NOMO-1 treated with DMSO at 0.1 percent for 48 hours (cell line): Measurements from ENCODE around the gene SH3PXD2A.

Experiments
- DNase-seq: peaks from one replicate; lab custom pipeline; 2025; ENCODE audit not compliant: unreplicated experiment; lab: John Stamatoyannopoulos, UW

Gene SH3PXD2A

DNA sequence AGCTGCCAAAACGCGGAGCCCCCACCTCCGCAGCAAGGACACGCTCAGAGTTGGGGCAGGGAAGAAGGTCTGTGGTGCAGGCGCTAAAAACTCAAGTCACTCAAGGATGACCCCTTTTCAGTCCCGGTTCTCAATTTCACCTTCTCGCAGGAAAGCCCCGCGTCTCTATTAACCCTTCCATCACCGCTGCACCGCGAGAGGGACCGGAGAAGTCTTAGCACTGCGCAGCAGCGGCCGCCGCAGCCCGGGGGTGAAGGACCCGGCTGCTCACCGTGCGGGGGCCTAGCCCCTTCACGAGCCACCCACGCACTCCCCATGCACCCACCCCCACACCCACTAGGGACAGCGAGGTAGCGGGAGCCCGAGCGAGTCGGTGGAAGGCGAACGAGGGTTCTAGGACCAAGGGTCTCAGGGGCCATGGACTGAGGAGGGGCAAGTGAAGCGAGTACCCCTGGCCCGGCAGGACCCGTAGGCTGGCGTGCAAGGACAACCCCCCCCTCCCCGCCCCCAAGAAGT lies 162.9 kb downstream of the SH3PXD2A start:
- DNase-seq = no peak

DNA sequence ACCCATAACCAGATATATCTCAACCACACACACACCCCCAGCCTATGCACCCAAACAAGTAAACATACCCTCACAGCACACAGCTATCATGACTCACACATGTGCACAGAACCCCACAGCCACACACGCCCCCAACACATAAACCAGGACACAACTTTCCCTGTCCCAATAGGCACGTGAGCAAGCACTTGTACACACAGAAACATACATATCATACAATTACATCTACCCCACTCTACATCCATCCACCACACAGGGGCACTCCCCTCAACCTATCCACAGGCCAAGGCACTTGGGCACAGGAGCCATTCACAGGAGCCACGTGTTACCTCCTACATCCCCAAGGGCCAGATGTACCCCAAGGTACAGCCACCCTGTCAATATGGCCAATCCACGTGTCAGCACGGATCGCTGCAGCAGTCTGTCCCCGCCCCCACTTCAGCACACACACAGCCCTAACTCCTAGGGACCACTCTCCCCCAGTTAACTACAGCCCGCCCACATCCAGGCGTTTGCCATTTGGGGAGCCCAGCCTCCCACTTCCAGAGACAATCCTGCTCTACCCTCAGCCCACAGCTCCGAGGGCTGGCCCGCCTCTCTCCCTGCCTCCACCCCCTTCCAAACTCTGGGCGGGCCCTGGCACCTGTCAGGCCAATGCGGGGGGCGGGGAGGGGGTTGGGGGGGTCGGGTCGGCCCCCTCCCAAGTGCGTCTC lies 163.5 kb downstream of the SH3PXD2A start:
- DNase-seq = no peak

DNA sequence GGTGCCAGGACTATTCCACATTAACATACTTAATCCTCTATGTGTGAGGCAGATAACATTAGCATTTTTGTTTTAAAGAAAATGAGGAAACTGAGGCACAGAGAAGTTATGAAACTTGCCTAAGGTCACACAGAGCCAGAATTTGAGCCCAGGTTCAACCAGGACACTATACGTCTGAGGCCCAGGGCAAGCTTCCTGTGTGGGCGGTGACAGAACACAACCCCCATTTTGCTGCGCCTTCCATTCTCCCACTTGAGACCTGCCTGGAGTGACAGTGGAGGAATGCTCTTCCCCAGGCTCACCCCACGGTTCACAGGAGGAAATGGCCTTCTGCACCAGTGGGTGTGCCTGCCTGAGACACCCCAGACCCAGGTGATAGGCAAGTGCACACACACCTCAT lies 164.1 kb downstream of the SH3PXD2A start:
- DNase-seq = no peak

DNA sequence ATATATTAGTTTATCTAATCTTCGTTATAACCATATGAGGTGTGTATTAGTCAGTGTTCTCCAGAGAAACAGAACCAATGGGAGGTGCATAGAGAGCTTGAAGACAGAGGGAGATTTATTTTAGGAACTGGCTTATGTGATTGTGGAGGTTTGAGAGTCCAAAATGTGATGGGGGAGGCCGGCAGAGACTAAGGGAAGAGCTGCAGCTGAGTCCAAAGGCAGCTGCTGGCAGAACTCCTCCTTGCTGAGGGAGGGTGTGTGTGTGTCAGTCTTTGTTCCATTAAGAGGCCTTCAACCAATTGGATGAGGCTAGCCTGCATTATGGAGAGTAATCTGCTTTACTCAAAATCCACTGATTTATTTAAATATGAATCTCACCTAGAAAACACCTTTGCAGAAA lies 165.1 kb downstream of the SH3PXD2A start:
- no peak for DNase-seq

DNA sequence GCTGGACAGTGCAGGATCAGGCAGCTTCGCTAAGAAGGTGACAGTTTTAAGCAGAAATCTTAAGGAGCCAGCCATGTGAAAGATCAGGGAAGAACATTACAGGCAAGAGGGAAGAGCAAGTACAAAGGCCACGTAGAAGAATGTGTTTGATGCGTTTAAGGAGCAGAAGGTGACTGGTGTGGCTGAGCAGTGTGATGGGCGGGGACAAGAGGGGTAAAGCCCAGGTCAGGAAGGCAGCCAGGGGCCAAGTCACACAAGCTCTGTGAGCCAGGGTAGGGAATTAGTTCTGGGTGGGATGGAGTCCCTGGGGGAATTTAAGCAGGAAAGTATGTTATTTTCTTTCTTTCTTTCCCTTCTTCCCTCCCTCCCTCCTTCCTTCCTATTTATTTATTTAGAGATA lies 166.9 kb downstream of the SH3PXD2A start:
- no peak for DNase-seq

DNA sequence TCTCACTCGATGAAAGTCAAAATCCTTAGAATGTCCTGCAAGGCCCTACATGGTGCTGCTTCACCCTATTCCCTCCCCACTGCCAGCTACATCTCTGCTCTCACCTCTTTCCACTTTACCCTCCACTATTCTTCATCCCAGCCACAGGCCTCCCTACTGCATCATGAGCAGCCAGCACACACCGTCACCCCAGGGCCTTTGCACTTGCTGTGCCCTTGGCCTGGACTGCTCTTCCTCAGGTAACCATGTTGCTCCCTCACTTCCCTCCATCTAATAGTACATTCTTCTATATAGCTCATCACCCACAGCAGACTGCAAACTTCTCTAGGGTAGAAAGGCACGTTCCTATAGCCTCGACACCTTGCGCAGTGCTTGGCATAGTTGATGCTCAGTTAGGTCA lies 167.7 kb downstream of the SH3PXD2A start:
- DNase-seq = no peak

DNA sequence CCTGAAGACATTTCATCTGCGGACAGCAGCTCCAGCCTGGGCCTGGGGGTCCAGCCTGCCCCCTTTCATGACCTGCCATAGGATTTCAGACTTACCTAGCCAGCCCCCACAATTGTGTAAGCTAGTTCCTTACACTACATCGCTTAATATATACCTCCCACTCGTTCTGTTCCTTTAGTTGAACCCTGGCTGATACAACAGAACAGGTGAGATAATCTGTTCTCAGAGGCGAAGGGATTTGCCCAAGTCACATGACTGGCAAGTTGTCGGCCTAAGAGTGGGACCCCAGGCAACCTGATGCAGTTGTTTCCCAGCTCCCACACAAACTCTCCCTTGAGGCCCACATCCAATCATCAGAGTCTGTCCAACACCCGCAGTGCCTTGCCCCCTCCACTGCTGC lies 168.2 kb downstream of the SH3PXD2A start:
- DNase-seq = no peak

DNA sequence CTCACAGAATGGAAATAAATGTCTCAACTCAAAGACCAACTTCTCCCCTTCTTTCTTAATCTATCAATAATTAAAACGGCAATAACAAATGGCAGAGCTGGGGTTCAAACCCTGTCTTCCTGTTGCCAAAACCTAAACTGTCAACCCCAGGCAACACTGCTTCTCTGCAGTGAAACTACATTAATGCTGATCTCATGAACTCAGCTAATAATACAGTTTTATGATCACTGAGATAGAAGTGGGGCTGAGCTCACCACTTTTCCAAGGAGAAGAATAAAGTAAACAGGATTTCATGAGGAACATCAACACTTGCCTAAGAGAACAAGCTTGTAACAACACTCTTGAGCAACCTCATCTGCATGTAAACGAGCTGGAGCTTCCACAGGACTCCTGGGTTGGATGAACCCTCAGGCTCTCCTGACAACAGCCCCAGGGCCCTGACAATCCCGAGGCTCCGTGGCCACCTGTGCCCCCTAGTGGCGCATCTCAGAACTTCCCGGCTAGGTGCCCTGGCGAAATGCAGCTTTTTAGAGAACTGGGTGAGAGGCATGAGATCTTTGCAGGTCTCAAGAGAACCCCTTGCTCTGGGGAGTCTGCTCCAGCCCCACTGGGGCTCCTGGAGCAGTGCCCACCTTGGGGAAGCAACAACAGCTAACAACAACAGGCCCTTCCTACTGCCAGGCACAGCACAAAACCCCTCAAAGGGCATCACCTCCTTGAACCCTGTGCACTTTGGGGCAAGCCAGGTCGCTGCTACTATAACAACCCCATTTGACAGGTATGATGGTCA lies 169.3 kb downstream of the SH3PXD2A start:
- DNase-seq = peak; percentile 52

DNA sequence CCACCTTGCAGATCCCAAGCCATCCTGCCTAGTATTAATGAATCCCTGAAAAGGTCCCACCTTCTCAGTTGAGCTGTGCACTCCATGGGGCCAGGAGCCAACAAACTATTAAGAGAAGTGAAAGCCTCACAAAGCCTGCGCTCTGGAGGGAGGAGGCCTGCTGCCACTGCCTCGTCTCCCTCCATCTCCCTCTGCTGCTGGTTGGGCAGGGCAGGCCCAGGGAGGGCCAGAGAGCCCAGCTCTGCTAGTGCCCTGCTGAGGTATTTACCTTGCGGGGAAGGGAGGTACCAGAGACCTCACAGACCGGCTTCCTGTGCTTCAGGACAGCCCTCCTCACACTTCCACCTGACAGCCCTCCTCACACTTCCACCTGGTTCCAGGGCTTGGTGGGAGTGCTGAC lies 171.5 kb downstream of the SH3PXD2A start:
- DNase-seq = no peak

DNA sequence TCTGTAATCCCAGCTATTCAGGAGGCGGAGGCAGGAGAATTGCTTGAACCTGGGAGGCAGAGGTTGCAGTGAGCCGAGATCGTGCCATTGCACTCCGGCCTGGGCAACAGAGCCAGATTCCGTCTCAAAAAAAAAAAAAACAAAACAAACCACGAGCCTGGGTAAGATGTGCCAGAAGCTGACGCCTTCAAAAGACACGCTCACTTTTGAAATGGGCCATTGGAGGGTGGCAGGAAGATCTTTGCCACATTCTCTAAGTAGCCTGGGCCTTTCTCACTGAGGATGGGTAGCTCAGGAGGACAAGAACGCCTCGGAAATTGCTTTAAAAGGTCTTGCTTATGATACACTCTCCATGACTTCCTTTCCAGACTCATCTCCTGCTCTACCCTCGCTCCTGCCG lies 172.7 kb downstream of the SH3PXD2A start:
- DNase-seq = no peak

DNA sequence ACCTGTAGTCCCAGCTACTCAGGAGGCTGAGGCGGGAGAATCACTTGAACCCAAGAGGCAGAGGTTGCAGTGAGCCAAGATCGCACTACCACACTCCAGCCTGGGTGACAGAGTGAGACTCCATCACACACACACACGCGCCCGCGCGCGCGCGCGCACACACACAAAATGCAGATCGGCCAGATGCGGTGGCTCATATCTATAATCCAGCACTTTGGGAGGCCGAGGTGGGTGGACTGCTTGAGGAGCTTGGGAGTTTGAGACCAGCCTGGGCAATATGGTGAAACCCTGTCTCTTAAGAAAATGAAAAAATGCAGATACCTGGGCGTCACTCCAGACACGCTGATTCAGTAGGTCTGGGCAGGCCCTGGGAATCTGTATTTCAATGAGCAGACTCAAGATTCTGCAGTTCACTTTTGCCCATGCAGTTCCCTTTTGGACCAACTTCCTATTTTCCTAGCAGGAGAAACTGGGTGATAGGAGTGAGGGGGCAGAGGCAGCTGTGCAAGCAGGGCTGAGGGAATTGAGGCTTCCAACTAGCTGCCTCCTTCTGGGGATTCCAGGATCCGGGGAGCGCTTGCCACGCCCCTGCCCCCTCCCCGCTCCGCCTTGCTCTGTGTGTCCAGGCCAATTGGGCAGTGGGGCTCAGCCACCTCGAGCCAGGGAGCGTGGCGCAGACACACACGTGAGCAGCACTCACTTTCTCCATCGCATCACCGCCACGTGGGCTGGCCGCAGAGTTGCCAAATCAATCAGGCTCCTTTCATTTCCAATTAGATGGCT lies 173.6 kb downstream of the SH3PXD2A start:
- no peak for DNase-seq

DNA sequence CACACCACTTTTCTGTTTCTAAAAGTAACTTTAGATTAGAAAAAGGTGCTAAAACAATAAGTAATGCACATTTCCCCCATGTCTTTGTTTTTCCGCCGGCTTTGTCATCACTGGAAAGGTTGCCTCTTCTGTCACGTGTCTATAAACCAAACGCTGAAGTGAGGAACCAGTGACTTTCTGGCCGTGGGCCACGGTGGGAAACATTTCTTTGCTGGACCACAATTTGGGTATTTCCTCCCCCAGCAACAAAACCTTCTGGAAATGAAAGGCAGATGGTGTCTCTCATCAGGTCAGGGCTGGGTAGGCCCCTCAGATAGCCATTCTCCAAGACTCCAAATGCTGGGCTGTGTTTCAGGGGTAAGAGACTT lies 174.5 kb downstream of the SH3PXD2A start:
- no peak for DNase-seq

DNA sequence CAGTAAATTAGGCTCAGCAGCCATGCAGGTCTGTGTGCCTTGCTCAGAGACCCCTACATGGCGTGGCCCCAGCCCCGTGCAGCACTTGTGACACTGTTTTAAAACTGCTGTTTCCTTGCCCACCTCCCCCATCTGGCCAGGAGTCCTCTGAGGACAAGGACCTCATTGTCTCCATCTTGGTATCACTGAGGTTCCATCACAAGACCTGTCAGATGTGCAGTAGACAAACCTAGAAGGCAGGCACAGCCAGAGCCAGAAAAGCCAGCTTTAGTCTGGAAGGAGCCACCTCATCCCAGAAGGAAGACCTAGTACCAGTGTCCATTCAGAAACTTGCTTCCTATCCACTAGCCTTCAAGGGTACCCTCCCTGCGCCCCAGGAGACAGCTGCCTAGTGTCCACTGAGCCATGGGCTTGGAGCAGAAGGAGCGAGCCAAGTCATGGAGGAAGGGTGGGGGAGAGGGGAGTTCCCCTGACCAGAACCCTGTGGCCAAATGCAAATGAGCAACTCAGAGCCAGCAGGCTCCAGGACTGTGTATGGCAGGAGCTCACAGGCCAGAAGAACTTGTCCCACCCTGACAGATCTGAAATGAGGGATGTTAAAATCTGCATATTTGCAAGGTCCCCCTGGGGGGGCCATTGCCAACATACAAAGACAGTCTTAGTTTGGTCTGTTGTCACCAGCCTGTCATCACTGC lies 176.1 kb downstream of the SH3PXD2A start:
- no peak for DNase-seq

DNA sequence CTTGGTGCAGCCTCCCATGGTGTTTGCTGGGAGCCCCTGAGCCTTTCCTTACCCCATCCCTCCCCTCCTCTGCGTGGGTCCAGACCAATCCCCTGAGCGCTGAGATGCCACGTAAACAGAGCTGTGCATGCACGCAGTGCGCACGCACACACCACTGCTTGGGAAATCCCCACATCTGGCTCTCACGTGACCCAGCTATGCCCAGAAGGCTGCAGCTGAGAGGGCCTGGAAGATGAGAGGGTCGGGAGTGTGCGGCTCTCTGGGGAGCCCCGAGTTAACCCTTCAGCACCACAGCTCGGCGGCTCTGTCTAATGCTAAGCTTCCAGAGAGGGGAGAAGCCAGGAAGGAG lies 177.2 kb downstream of the SH3PXD2A start:
- DNase-seq = no peak

DNA sequence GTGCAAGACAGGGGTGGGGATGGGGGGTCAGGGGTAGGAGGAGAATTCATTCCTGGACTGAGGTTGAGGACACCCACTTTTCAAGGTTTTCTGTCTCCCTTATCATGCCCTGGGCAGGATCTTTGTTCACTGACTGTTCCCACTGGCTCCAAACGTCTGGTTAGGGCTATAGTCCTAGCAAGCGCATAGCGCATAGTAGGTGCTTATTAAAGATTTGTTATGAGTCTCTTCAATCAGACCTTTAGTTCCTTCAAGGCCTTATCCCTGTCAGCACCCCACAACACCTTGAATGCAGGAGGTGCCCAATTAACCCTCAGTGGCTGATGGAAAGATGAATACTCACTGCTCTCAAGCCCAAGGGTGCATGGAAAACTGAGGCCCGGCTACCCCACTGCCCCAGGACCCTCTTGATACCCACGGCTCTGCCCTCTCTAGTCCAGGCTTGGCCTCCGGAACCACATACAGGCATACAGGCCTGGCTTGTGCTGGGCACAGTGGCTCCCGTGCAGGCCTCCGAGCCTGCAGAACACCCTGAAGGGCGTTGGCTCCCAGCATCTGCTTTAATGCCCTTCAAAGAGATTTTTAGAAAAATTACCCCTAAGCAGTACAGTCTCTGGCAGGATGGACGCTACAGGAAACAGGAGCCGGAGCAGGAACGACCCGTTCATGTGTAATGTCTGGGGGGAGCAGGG lies 177.7 kb downstream of the SH3PXD2A start:
- DNase-seq = no peak

DNA sequence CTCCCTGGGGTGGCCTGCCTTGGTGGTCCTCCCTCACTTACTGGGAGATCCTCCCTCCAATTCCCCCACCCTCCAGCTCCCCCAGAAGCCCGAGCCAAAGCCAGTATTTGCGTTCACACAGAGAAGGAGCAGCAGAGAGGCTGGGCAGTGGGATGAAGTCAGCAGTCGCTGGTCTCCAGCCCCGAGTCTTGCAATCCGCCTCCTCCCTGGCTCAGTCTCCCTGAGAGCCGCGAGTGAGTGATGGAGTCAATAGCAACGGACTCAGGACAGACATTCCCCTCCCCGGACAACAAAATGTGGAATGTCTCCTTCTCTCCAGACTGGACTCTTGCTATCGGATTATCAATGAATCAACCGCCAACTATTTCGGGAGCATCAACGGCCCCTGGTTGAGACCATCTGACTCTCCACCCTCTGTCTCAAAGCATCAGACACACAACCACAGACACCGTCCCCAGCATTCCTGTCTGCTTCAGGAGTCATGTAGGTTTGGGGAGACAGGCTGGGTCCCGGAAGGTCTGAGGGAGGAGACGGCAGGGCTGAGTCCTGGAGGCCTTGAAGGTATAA lies 178.4 kb downstream of the SH3PXD2A start:
- DNase-seq = no peak

DNA sequence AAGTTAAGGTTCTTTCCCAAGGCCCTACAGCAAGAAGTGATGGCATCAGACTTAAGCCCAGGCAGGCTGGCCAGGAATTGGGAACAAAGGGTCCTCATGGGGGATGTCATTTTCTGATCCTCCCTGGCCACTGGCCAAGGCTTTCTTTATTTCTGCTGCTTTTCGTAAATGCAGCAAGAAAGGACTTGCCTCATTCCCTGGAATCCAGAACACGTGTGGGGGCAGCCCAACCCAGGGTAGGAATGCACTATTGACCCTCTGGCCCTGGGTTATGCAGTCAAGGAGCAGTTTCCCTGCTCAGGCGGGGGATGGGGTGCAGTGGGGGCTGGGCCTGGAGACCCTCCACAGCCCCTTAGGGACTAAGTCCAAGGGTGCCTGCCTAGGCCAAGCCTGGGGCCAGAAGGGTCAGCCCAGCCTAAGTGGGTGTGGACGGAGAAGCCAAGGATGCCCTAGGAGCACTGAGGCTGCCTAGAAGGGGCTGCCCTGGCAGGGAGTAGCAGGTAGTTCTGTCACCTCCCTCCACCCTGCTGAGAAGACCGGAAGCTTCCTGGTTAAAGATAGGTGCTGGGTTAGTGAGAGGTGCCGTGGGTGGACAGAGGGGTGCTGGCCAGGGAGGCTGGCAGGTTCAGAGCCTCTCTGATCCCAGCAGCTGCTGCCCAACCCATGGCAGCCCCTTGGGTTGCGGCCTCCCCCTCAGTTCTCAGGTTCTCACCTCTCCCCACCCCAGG lies 179.2 kb downstream of the SH3PXD2A start:
- DNase-seq = no peak

DNA sequence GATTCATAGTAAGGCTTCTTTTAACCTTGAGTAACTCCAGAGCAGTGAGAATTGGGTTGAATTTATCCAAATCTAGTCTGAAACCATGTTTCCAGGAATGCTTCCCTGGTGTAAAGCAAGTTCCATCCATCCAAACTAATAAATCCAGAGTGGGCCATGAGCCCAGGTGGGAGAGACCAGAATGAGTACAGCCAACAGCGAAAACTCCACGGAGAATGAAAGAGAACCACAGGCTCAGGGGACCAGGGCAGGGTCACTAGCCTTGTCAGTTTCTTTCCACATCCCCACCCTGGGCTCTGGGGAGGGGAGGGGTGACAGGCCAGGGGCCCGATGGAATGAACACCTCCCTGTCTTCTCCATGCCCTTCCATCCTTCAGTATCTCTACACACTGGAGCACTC lies 181.8 kb downstream of the SH3PXD2A start:
- no peak for DNase-seq

DNA sequence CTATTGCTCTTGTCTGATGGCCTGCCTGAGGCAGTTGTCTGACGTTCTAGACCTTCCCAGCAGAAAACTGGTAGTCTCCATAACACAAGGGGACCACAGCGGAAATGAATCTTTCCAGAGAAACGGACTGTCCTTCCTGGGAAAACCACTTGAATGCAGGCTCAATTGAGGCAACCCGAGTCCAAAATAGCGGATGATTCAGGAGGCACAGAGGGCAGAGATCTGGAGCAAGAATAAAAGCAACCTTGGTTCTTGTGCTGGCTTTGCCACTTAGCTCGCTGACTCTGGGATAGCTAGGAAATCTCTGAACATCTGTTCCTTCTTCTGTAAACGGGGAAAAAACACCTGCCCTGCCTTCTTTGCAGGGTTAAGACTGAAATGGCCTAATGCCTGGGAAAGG lies 183.0 kb downstream of the SH3PXD2A start:
- no peak for DNase-seq
